HG02610 (cell line): ENCODE data around the gene PIAS1.
"Not testable (repeated sequence)": the region's sequence is repeated elsewhere in the genome, so short reads cannot be mapped to it uniquely, and the experiment has no call there.

Experiments used
- ATAC-seq: cut with Tn5 transposase; IDR thresholded peaks from one replicate; pipeline ENCODE4 v1.9.1; 2021; ENCODE audit warnings: mild to moderate bottlenecking, moderate library complexity; ENCODE audit not compliant: unreplicated experiment

PIAS1 gene

DNA sequence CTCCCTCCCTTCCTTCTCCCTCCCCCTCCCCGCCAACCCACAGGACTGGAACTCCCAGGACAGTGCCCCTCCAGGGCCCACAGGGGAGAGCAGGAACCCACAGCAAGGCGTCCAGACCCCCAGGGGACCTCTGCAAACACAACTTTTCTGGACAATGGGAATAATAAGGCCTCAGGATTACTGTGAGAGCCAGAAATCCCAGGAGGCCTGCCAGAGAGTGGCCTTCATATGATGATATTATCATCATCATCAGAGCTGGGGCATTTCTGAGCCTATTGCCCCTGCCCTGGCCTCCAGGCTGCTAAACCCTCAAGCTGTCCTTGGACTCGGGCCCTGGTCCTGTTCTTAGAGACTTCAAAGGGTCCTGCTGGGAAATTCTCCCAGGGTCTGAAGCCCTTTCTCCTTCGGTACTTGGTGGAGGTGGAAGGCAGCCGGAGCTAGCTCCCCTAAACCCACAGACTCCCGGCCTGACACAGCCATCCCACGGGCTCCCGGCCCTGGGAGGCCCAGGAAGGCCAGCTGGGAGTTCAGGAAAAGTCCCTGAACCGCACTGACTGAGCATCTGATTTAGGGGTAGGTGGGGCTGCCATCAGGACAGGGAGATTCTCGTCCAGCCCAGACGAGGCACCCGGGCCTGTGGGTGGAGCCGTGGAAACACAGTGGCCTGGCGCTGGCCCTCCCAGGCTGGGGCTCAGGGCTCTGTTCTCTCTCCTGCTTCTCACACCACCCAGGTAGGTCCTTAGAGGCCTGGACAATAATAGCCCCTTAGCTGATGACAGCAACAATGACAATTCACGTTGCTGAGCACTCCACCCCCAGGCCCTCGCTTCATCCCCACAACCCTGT, 146.1 kb downstream of the PIAS1 start:
- ATAC-seq: no peak

DNA sequence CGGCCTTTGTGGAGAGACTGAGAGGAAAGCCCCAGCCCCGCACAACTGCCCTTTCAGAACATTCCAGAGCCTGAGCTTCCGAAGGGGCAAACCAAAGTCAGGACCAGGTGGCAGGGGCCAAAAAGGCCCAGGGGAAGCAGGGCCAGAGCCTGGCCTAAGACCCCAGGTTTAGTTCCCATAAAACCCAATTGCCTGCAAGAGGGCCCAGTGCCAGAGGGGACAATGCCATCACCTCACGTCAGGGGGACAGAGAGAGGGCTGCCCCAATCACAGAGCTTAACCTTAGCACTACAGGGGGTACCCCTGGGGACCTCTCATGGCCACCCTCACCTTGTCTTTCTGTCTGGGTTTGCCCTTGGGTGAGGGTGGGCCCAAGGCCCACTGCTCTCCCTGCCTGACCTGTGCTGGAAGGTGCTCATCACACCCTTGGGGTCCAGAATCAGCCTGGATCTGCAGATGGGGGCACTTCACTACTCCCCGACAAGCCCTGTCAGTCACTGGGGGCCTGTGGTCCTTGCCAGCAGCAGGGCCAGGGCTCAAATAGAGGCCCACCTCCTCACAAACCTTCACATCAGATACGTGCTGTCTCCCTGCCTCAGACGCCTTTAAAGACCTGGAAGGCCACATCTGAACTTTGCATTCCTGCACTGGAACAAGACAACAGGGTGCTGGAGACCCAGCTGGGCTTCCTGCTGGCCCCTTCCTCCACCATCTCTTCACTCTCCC, 147.2 kb downstream of the PIAS1 start:
- ATAC-seq: no peak

DNA sequence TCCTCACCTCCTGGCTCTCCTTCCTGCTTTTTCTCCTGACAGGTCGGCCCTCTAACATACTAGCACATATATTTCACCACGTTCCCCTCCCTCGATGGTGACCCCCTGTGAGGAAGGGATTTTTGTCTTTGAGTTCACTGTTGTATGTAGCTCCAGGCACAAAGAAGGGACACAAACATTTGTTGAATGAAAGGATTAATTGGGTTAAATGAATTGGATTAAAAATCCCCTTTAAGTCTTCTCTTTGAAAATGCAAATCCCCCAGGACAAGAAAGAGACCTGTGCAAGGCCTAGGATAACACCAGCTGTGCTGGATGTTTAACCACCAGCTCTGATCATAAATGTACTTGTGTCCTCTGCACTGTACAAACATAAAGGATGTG, 147.8 kb downstream of the PIAS1 start:
- no peak for ATAC-seq

DNA sequence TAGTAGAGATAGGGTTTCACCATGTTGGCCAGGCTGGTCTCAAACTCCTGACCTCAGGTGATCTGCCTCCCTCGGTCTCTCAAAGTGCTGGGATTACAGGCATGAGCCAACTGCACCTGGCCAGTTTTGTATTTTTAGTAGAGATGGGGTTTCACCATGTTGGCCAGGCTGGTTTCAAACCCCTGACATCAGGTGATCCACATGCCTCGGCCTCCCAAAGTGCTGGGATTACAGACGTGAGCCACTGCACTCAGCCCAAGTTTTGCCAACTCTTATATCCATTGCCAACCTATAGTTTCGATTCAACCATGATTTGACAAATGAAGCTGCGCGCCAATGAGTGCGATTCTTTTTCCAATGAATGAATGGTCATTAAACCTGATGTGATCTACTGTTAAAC, 148.9 kb downstream of the PIAS1 start:
- ATAC-seq: not testable (repeated sequence)

DNA sequence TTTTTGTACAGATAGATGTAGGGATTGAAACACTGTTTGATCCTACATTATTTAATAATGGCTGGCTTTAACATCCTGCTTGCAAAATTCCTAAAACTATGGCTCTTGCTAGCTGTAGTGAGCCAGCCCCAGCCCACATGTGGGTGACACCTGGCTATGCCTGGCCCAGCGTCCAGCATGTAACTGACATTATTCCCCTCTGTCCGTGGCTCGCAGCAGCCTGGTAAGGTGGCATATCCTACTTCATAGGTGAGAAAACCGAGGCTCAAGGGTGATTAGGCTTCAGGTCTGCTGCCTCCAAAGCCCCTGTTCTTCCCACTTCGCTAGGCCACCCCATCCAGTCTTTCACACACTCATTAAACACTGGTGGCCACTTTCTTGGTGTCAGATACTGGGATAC, 149.4 kb downstream of the PIAS1 start:
- no peak for ATAC-seq

DNA sequence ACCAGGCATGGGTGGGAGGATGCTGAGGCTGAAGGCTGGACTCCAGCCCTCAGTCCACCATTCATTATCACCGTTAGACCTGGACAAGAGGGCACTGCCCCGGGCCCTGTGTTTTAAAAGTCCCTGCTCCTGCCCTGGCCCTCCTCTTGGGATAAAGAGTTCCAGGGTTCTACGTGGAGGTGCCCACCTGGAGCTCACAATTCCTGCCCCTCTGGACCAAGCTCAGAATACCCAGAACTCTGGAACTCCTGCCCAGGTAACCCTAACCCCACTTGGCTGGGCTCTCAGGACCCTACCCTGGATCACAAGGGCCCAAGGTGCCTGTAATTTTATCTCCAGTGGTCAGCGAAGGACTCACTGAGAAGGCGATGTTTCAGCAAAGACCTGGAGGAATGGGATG, 149.8 kb downstream of the PIAS1 start:
- ATAC-seq: no peak

DNA sequence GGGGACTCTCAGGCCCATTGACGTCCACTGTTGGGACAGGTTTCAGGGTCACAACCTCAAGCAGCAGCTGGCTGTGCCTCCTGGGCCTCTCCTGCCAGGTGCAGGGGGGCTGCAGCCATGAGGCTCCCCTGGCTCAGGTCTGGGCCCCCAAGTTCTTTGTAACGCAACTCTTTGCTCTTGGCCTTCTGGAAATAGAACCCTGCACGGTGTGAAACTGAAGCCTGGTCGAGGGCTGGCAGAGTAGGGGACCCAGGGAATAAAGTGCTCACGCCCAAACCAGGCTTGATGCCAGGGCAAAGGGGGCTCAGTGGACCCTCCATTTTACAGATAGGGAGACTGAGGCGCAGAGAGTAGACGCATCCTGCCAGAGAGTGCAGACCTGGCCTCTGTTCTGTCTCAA, 150.2 kb downstream of the PIAS1 start:
- ATAC-seq: no peak

DNA sequence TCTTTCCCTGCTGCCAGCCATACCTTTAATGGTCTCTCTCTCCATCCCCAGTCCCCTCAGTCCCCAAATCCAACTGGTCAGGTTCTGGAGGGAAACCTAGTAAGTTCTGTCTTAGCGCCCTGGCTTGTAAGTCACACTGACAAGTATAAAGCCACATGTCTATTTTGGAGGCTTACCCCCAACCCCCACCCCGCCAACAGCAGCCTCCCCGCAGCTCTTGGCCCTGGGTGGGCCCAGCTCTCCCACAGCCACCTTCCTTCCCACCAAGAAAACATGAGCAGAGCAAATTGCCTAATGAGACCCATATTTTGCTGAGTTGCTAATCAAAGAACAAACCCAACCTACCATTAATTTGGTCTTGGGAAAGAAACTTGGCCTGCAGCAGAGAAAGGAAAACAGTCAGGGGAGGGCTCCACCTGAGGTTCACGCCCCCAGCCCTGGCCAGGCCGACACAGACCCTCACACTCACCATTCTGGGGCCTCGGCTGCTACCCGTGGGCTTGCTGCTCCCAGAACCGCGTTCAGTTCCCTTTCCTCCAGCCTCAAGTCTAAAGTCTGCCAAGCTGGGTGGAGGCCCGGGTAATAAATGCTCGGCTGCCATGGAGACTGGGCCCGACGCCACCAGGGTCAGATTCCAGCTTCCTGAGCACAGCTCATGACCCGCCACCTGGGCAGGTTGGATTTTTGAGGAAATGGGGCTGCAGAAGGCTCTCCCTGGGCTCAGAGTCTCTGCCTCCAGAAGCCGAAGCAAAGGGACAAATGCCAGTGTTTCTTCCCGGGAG, 150.9 kb downstream of the PIAS1 start, which contains the start of gene CALML4:
TSS of gene CALML4 (minus strand) at position 557 of the 782 bp plus-strand sequence. CDS start at position 472, 85 bp downstream.
- ATAC-seq: no peak

DNA sequence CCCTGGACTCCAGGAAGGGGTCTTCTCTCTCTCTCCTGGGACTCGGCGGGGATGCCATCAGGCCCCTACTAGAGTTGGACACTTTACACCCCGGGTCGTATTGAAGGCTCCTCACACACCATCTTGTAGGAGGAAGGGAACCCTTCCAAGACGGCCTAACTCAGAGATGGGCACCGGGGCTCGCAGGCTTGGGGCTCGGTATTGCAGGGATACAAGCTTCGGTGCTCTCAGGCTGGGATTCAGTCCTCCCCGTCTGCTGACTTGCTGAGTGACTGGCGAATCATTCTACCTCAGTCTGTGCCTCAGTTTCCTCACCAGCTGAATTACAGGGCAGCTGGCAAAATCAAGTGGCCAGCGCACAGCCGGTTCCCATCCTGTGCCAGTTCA, 151.4 kb downstream of the PIAS1 start:
- no peak for ATAC-seq

DNA sequence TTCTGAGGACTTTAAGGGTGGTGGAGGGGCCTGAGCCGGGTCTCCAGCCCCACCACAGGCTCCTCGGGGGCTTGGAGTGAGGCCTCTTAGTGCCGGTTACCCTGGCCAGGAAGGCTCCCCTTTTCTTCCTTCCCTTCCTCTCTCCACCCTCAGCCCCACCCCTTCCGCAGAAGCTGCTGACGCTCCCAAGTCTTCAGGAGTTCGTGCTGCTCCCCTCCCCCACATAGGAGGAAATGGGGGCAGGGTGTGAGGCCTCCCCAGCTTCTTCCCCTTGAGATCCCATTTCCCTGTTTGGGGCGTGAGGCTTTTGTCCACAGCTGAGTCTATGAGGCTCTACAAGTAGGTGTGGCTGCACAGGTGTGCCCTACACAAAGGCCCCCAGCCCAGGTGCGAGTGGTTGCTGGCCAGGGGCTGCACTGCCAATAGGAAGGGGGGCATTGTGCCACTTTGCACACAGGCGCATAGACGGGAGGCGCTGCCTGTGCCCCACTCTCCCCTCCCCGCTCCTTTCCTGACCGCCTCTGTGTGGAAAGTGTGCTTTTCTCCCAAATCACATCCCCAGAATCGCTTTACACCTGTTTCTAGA, 151.9 kb downstream of the PIAS1 start:
- no peak for ATAC-seq

DNA sequence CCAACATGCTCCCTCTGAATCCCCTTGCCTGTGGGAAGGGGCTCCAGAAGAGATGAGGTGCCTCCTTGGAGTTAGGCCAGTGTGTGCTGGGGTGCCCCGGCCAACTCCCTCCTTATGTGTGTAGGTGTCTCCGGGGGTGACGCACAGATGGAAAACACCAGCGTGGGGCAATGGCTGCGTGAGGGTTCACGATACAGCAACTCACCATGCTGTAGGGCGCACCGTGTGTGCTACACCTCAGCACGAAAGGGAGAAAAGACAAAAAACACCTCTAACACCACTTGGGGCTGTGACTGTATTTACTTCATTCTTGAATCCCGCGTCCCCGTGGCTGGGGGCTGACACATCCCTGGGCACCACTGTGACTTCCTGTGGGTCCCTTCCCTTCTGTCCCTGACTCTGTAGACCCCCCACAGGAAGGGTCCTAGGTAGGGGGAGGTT, 152.6 kb downstream of the PIAS1 start:
- ATAC-seq: no peak

DNA sequence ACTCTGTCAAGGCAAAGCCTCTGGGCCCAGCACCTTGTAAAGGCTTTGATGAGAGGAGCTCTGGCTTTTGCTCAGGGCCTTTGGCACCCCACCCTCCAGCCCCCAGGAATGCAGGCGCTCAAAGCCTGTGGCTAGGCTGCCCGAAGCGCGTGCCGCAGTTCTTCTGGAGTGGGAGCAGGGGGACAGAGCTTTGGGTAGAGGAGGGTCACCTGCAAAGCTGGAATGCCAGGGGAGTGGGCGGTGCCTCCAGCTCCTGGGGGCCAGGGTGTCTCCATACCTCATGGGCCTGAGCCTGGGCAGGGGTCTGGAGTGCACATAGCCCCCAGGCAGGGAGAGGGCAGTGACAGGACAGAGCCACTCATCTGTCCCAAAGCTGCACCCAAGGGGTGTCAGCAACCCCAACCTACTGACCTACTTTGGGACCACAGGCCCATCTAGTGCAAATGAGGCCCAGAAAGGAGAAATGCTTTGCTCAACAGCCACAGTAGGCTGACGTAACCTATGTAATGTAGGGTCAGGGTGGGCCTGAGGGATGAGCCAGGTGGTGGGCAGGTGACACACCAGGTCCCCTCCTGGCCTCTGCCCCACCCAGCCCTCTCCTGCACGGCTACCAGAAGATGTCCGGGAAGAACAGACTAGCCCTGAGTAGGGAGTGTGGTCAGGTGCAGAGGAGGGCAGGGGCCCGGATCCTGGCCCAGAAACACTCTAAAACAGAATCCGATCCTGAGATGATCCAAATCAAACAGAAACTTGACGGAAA, 153.2 kb downstream of the PIAS1 start:
- ATAC-seq: no peak

DNA sequence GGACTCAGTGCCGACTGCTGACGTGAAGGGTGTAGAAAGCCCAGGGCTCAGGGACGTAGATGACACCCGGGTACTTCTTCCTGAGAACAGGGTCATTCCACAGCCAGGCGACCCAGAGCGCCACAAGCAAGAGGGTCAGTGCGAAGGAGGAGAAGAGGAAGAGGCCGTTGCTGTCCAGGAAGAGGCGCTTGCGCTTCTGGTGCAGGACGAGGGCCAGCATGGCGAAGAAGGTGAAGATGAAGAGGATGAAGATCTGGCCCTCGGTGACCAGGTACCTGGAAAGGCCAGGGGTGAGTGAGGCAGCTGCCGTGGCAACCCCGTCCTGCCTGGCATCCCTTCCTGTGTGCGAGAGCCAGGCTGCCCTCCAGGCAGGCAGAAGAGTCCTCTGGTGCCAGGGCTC, 154.0 kb downstream of the PIAS1 start:
- ATAC-seq: no peak

DNA sequence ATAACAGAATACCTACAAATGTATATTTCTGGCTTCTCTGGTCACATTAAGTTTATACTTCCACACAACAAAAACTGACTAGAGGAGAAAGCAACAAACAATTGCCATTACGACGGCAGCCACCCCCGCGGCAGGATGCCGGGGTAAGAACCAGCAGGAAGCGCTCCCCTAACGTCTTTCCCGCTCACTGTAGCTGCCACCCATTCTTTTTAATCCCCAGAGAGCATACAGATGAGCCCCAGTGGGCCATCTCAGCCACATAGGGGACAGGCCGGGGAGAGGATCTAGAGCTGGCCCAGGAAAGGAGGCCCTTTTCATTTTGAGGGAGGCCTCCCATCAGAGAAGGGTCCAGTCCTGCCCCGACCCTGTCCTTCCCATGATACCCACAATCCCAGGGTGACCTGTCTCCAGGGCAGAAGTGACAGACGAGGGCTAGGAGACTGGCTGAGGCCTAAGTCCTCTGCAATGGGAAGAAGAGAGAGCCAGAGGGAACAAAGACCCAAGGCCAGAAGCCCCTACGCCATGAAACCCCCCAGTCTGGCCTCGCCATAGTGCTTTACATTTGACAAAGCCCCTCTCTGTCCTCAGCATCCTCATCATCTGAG, 154.6 kb downstream of the PIAS1 start:
- ATAC-seq: no peak

DNA sequence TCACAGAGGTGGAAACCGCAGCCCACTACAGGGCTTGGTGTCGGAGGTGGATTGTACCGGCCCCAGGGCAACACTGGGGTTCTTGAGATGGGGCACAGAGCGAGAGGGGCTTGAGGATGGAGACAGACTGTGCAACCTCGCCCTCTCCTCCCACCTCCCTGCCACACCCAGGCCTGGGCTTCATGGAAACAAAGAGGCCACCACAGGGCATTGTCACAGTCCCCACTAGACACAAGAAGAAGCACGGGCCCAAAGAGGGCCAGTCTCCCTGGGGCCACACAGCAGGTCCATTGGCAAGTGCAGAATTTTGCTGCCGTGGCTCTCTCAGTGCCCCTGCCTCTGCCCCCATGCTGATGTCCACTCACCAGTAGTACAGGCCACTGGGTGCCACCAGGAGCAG, 155.2 kb downstream of the PIAS1 start:
- no peak for ATAC-seq

DNA sequence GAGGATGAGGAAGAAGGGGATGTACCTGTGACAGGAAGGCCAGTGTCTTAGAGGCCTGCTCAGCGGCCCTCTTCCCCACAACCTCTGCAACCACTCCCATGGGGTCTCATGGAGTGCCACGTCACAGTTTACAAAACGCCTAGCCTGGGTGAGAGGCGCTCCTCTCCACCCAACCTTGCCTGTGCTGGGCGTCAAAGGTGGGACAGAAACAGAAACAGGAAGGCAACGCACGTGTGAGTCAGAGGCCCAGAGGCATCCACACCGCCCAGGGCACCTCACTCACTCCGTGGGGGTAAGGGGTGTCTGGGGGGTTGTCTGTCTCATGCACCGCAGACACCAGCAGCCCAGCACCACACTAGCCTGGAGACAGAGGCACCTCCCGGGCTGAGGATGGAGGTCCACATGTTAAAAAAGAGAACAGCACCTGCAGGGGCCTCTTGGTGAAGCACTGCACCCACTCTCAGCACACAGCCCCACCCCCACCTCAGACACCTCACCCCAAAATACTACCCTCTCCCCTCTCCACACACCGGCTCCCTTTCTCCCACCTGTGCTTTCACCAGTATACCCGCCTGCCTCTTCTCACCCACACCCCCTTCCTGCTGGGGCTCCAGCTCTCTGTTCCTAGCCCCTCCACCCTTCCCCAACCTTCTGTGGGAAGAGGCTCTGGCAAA, 155.8 kb downstream of the PIAS1 start:
- peak; percentile 50 for ATAC-seq

DNA sequence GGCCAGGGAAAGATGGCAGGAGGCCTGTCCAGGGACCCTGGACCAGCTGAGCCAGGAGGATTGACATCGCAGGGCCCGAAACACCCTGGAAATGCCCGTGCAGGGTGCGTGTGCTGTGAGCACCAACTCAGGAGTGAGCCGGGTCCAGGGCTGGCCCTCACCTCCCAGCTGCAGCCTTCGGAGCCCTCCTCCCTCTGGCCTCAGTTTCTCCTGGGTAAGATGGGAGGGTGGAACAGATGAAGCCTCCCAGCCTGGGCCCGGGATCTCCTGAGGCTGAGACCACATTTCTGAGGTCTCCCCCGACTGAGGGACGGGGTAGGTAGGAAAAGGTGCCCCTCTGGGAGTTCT, 156.3 kb downstream of the PIAS1 start:
- no peak for ATAC-seq

DNA sequence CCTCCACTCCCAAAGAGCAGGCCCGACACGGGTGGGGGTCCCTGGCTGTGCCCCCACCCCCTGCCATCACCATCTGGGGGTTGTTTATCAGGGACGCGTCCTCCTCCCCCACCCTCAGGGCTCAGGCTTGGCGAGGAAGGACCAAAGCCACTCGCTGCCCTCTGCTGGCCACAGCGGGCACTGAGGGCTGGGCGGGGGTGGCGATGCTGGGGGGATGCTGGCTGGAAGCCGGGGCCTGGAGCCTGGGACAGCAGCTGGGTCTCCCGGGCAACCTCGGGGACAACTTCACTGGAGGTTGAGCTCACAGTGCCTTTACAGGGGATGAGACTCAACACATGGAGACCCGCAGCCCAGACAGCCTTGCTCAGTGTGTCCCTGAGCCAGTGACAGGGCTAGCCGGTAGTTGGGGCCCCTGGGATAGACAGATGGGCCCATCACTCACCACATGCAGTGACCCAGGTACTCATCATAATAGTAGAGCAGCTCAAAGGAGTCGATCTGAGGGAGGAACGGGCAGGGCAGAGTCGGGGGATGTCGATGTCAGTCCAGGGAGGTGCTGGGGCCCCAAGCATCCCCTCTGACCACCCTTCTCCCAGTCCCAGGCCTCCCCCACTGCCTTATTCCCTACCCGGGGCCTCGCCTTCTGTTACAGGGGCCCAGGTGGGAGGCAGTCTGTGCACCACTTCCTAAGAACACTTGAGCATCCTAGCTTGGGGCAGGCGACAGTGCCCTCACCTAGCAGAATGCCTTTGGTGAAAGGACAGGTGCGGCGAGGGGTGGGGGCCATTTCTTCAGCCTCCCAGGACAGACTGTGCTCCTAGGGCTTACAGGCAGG, 156.9 kb downstream of the PIAS1 start:
- ATAC-seq: no peak
